Keratinocyte (primary cell): Measurements from ENCODE around the gene SSTR3. TPM values are rescaled to one million over a fixed set of nuclear protein-coding genes. Genes with fewer than 3 reads are reported as not detected.

Experiments used
- DNase-seq: peaks from one replicate; pipeline ENCODE4 v3.0.0-alpha.2; 2011; ENCODE audit warnings: low read depth, missing footprints, low spot score
- FAIRE-seq: peaks from 2 replicates; lab custom pipeline; 2011; peaks lifted over from hg19 to GRCh38; lab: Jason Lieb, UNC
- H2AFZ ChIP-seq: 2 replicates; pipeline ENCODE4 v1.6.0; 2012; ENCODE audit warnings: low read length, control low read depth, inconsistent platforms; ENCODE audit not compliant: control insufficient read depth
- H3K27ac ChIP-seq: 2 replicates; pipeline ENCODE4 v1.5.1; 2011; ENCODE audit warnings: low read length; ENCODE audit not compliant: control insufficient read depth, insufficient read depth
- H3K27me3 ChIP-seq: 3 replicates; pipeline ENCODE4 v1.6.0; 2011; ENCODE audit warnings: low read length; ENCODE audit not compliant: control insufficient read depth, insufficient read depth; ENCODE audit errors: extremely low read depth
- H3K36me3 ChIP-seq, 2 experiments: 2 replicates in 1 of 2; 3 replicates in 1 of 2; pipeline ENCODE4 v1.5.1; 2011; ENCODE audit warnings: low read length in 2 of 2, mild to moderate bottlenecking in 1 of 2; ENCODE audit not compliant: control insufficient read depth in 2 of 2, insufficient read depth in 2 of 2; ENCODE audit errors: extremely low read depth in 1 of 2
- H3K4me1 ChIP-seq: 3 replicates; pipeline ENCODE4 v1.5.1; 2011; ENCODE audit warnings: low read length; ENCODE audit not compliant: control insufficient read depth, insufficient read depth; ENCODE audit errors: extremely low read depth
- H3K4me2 ChIP-seq: 3 replicates; pipeline ENCODE4 v1.6.0; 2011; ENCODE audit warnings: low read depth, low read length; ENCODE audit not compliant: control insufficient read depth, insufficient read depth; ENCODE audit errors: extremely low read depth
- H3K4me3 ChIP-seq, 3 experiments: fragments of 200-600 bp in 1 of 3; sonication (generic) in 1 of 3; 2 replicates in 2 of 3; 3 replicates in 1 of 3; pipeline ENCODE4 v1.5.1; 2011 to 2016; ENCODE audit warnings: low read length in 3 of 3, mild to moderate bottlenecking in 3 of 3, control low read depth in 2 of 3, inconsistent platforms in 1 of 3, low read depth in 1 of 3, mixed read lengths in 1 of 3, mixed run types in 1 of 3, moderate library complexity in 1 of 3; ENCODE audit not compliant: control insufficient read depth in 2 of 3, insufficient read depth in 2 of 3; ENCODE audit errors: extremely low read depth in 1 of 3
- H3K79me2 ChIP-seq: 2 replicates; pipeline ENCODE4 v1.6.0; 2012; ENCODE audit warnings: low read length; ENCODE audit not compliant: control insufficient read depth, insufficient read depth
- H3K9ac ChIP-seq: 3 replicates; pipeline ENCODE4 v1.6.0; 2011; ENCODE audit warnings: low read length; ENCODE audit not compliant: control insufficient read depth, insufficient read depth; ENCODE audit errors: extremely low read depth
- H3K9me1 ChIP-seq: 3 replicates; pipeline ENCODE4 v1.6.0; 2011; ENCODE audit warnings: low read length; ENCODE audit not compliant: control insufficient read depth, insufficient read depth; ENCODE audit errors: extremely low read depth
- H3K9me3 ChIP-seq: 2 replicates; pipeline ENCODE4 v1.5.1; 2012; ENCODE audit warnings: low read depth, low read length; ENCODE audit not compliant: control insufficient read depth
- H4K20me1 ChIP-seq: 3 replicates; pipeline ENCODE4 v1.6.0; 2011; ENCODE audit warnings: low read length; ENCODE audit not compliant: control insufficient read depth, insufficient read depth; ENCODE audit errors: extremely low read depth
- CTCF ChIP-seq, 3 experiments: IDR thresholded peaks in 1 of 3; conservative IDR thresholded peaks in 1 of 3; optimal IDR thresholded peaks in 1 of 3; 2 replicates in 2 of 3; 3 replicates in 1 of 3; pipeline versions ENCODE3 to v1.5.1; 2011; ENCODE audit warnings: low read length in 3 of 3, mild to moderate bottlenecking in 3 of 3, moderate library complexity in 2 of 3, control low read depth in 1 of 3, inconsistent platforms in 1 of 3; ENCODE audit not compliant: insufficient read depth in 2 of 3; ENCODE audit errors: extremely low read depth in 1 of 3
- EZH2 ChIP-seq: IDR thresholded peaks from one replicate; pipeline ENCODE4 v1.6.1; 2012; ENCODE audit warnings: inconsistent platforms, mild to moderate bottlenecking, low read length, moderate library complexity
- dilution Hi-C: fragments of 300-500 bp; cut with MboI; formaldehyde crosslinking; loops from one replicate; pipeline ENCODE4 v1.7.0; 2020; ENCODE audit warnings: low sequenced_read_pairs; ENCODE audit not compliant: extremely low pct_ligation_motif_present
- polyA plus RNA-seq, 5 experiments: library from polyadenylated mRNA; depleted of rRNA in 3 of 5; stranded (reverse) in 3 of 5; stranded (forward) in 1 of 5; unstranded in 1 of 5; fragments of >200 nt; gene quantifications; 1 replicate in 1 of 5; 2 replicates in 3 of 5; 3 replicates in 1 of 5; pipeline versions ENCODE4 v1.2.1 to v1.2.3, GENCODE V29; 2011 to 2012; ENCODE audit warnings: missing spikeins in 2 of 5, low read depth in 1 of 5, low replicate concordance in 1 of 5

SSTR3 gene
- polyA plus RNA-seq, 1 donor (not counting 4 experiments of a cell fraction or from before 2014, with no cell fraction given), result not detected

- H3K9me1 ChIP-seq, result peaks cover 2% of the 10 kb centered on the region
- no peak overlapping the region for H3K9ac ChIP-seq
- H3K27ac ChIP-seq, result no peak overlapping the region
- DNase-seq, result no peak
- H3K27me3 ChIP-seq, result no peaks in the 10 kb centered on the region
- dilution Hi-C loops, result no loop called here
- TF ChIP-seq CTCF (optimal IDR thresholded peaks at IDR 0.05 in 1 of 3, IDR thresholded peaks at IDR 0.05 in 1 of 3, conservative IDR thresholded peaks at IDR 0.05 in 1 of 3; ENCODE audit: extremely low read depth in 1 of 3, insufficient read depth in 2 of 3, low read length in 3 of 3) (no peak), EZH2 (no peak)
- peaks cover 15% of the 10 kb centered on the region for H3K79me2 ChIP-seq
- H3K36me3 ChIP-seq, result peaks cover 7 to 17% of the 10 kb centered on the region in 2 experiments
- H4K20me1 ChIP-seq, result no peaks in the 10 kb centered on the region
- no peak overlapping the region for H3K4me3 ChIP-seq
- H2AFZ ChIP-seq, result no peak overlapping the region
- H3K4me2 ChIP-seq, result no peak overlapping the region
- peaks cover 33% of the 10 kb centered on the region for H3K4me1 ChIP-seq
- no peaks in the 10 kb centered on the region for H3K9me3 ChIP-seq
- FAIRE-seq, result no peak
Observed at GRCh38 chr22:37244922-37245722, 32.8 kb upstream of the SSTR3 start.

DNA sequence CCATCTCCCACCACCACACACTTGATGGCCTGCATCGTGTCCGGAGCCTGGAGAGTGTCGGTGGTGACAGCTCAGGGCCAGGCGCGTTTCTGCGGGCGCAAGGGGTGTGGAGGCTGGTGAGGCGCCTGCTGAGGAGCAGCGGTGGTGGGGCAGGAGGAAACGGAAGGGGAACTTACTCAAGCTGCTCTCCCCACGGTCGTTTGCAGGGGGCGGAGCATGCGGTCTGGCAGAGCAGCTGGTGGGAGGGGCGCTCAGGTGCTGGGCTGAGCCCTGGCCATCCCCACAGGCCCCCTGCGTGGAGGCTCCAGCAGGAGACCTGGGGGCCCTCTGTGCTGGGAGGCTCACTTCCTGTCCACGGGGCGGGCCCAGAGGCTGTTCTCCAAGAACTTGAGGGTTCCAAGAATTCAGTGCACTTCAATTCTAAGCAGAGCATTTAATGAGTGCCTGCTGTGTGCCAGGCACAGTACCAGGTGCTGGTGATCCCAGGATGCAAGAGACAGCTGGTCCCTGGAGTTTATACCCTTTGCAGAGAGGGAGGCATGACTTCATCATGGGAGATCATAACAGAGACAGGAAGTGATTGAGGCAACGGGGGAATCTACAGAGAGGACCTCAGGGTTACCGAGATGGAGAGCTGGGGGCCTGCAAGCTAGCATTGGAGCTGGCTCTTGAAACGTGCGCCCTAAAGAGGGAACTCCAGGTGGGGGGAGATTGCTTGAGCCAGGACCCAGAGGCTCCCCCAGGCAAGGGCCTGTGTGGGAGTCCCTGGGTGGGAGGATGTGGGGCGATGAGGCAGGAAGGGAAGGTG, 32.0 kb upstream of the SSTR3 start, which contains the start of gene RAC2:
RAC2 (minus strand) TSS at position 156 of the 808 bp plus-strand sequence; CDS start at position 35, 121 bp downstream.
- H3K9me1 ChIP-seq, result peaks cover 2% of the 10 kb centered on the region
- DNase-seq, result peak; percentile 52
- dilution Hi-C loops, result no loop called here
- FAIRE-seq, result peak; percentile 91
- no peaks in the 10 kb centered on the region for H4K20me1 ChIP-seq
- peak within 1 kb of the TSS; percentile 78 for H3K4me2 ChIP-seq
- no peak for TF ChIP-seq CTCF (optimal IDR thresholded peaks at IDR 0.05 in 1 of 3, IDR thresholded peaks at IDR 0.05 in 1 of 3, conservative IDR thresholded peaks at IDR 0.05 in 1 of 3; ENCODE audit: extremely low read depth in 1 of 3, insufficient read depth in 2 of 3, low read length in 3 of 3)
- TF ChIP-seq EZH2, result no peak
- H3K4me1 ChIP-seq, result peaks cover 33% of the 10 kb centered on the region
- peak within 1 kb of the TSS; percentile 77 for H3K9ac ChIP-seq
- peaks cover 10 to 21% of the 10 kb centered on the region in 2 experiments for H3K36me3 ChIP-seq
- no peaks in the 10 kb centered on the region for H3K9me3 ChIP-seq
- peak within 1 kb of the TSS; percentile 77 for H2AFZ ChIP-seq
- H3K27ac ChIP-seq, result peak within 1 kb of the TSS; percentile 42
- H3K79me2 ChIP-seq, result peaks cover 17% of the 10 kb centered on the region
- peak within 1 kb of the TSS; percentile 63 to 65 (median 65) for H3K4me3 ChIP-seq
- H3K27me3 ChIP-seq, result no peaks in the 10 kb centered on the region
